ENCODE data around the gene HPCA. TPM values are rescaled to one million over a fixed set of nuclear protein-coding genes. Genes with fewer than 3 reads are reported as not detected.

HPCA gene
- total RNA-seq, 8 experiments from 2014 or later = 0.54 to 22.3 (median 9.0) TPM

GRCh38 chr1:32886828-32887414 lies 630 bp downstream of the HPCA start:
- in situ Hi-C loops (cut with MboI; ENCODE audit: low pct_unique_long_range_greater_than_20kb in 2 of 9, low sequenced_read_pairs in 9 of 9, unreplicated experiment in 9 of 9) = no loop called here
- peak overlapping the region; percentile 31 to 40 (median 32) for H3K4me3 ChIP-seq
- ATAC-seq (replicated peaks in 6 of 8) = peak in 5 of 8 experiments; percentile 43 to 72 (median 55)
- 7 to 75% (median 33%) methylated on average over 2 to 5 of the region's 19 CpGs; no CpG with 5 or more reads in 3 of the 10 experiments for WGBS, 10 experiments
- peaks cover 42 to 50% of the 10 kb centered on the region in 2 donors for H3K4me1 ChIP-seq (replicated peaks in 1 of 2)
- no peak overlapping the region for H3K27ac ChIP-seq

- H3K27ac ChIP-seq = no peak overlapping the region
- 30 to 82% (median 51%) methylated on average over 2 to 8 of the region's 12 CpGs; no CpG with 5 or more reads in 3 of the 10 experiments for WGBS, 10 experiments
- peak overlapping the region in 2 of 5 donors; percentile 4 to 9 for H3K4me3 ChIP-seq
- in situ Hi-C loops (cut with MboI; ENCODE audit: low pct_unique_long_range_greater_than_20kb in 2 of 9, low sequenced_read_pairs in 9 of 9, unreplicated experiment in 9 of 9) = no loop called here
- ATAC-seq (replicated peaks in 6 of 8) = no peak
- H3K4me1 ChIP-seq (replicated peaks in 1 of 2) = peaks cover 44 to 50% of the 10 kb centered on the region in 2 donors
Observed at GRCh38 chr1:32887623-32888022, 1.3 kb downstream of the HPCA start.

GRCh38 chr1:32888134-32888533 lies 1.8 kb downstream of the HPCA start:
- H3K4me3 ChIP-seq = no peak overlapping the region
- 43 to 100% (median 63%) methylated on average over 1 to 3 of the region's 3 CpGs; no CpG with 5 or more reads in 5 of the 10 experiments for WGBS, 10 experiments
- in situ Hi-C loops (cut with MboI; ENCODE audit: low pct_unique_long_range_greater_than_20kb in 2 of 9, low sequenced_read_pairs in 9 of 9, unreplicated experiment in 9 of 9) = no loop called here

GRCh38 chr1:32888677-32889420 lies 2.6 kb downstream of the HPCA start:
- in situ Hi-C loops (cut with MboI; ENCODE audit: low pct_unique_long_range_greater_than_20kb in 2 of 9, low sequenced_read_pairs in 9 of 9, unreplicated experiment in 9 of 9) = no loop called here
- Histone ChIP-seq H3K4me1 (replicated peaks in 1 of 2) (peaks cover 42 to 54% of the 10 kb centered on the region in 2 donors), H3K4me3 (no peak overlapping the region), H3K27ac (no peak overlapping the region)
- 45 to 98% (median 87%) methylated on average over 1 to 20 of the region's 24 CpGs; no CpG with 5 or more reads in 1 of the 10 experiments for WGBS, 10 experiments
- ATAC-seq (replicated peaks in 6 of 8) = no peak

More at GRCh38 chr1:32888134-32888533, 1.8 kb downstream of the HPCA start:
- peaks cover 45 to 55% of the 10 kb centered on the region in 2 donors for H3K4me1 ChIP-seq (replicated peaks in 1 of 2)
- ATAC-seq (replicated peaks in 6 of 8) = no peak
- H3K27ac ChIP-seq = no peak overlapping the region

- in situ Hi-C loops (cut with MboI; ENCODE audit: low pct_unique_long_range_greater_than_20kb in 2 of 9, low sequenced_read_pairs in 9 of 9, unreplicated experiment in 9 of 9) = no loop called here
- 67 to 88% (median 75%) methylated on average over 1 to 3 of the region's 3 CpGs; no CpG with 5 or more reads in 3 of the 10 experiments for WGBS, 10 experiments
- Histone ChIP-seq H3K4me3 (no peak overlapping the region), H3K4me1 (replicated peaks in 1 of 2) (peaks cover 42 to 54% of the 10 kb centered on the region in 2 donors), H3K27ac (no peak overlapping the region)
- ATAC-seq (replicated peaks in 6 of 8) = no peak
Observed at GRCh38 chr1:32889731-32890278, 3.5 kb downstream of the HPCA start.

GRCh38 chr1:32890516-32891240 lies 4.4 kb downstream of the HPCA start:
- ATAC-seq (replicated peaks in 6 of 8) = no peak
- Histone ChIP-seq H3K27ac (no peak overlapping the region), H3K4me3 (no peak overlapping the region), H3K4me1 (replicated peaks in 1 of 2) (peaks cover 40 to 53% of the 10 kb centered on the region in 2 donors)
- in situ Hi-C loops (cut with MboI; ENCODE audit: low pct_unique_long_range_greater_than_20kb in 2 of 9, low sequenced_read_pairs in 9 of 9, unreplicated experiment in 9 of 9) = no loop called here
- 73 to 100% (median 87%) methylated on average over 1 to 7 of the region's 7 CpGs; no CpG with 5 or more reads in 1 of the 10 experiments for WGBS, 10 experiments

GRCh38 chr1:32891241-32891570 lies 4.9 kb downstream of the HPCA start:
- peak in 1 of 8 experiments; percentile 2 for ATAC-seq (replicated peaks in 6 of 8)
- Histone ChIP-seq H3K27ac (no peak overlapping the region), H3K4me3 (no peak overlapping the region), H3K4me1 (replicated peaks in 1 of 2) (peaks cover 40 to 48% of the 10 kb centered on the region in 2 donors)
- WGBS, 10 experiments = 67 to 100% (median 80%) methylated on average over 1 of the region's 1 CpG; no CpG with 5 or more reads in 6 of the 10 experiments
- in situ Hi-C loops (cut with MboI; ENCODE audit: low pct_unique_long_range_greater_than_20kb in 2 of 9, low sequenced_read_pairs in 9 of 9, unreplicated experiment in 9 of 9) = no loop called here

- Histone ChIP-seq H3K4me3 (no peak overlapping the region), H3K27ac (no peak overlapping the region), H3K4me1 (replicated peaks in 1 of 2) (peaks cover 40 to 46% of the 10 kb centered on the region in 2 donors)
- ATAC-seq (replicated peaks in 6 of 8) = no peak
- 83 to 92% (median 87%) methylated on average over 2 to 3 of the region's 3 CpGs; no CpG with 5 or more reads in 6 of the 10 experiments for WGBS, 10 experiments
- in situ Hi-C loops (cut with MboI; ENCODE audit: low pct_unique_long_range_greater_than_20kb in 2 of 9, low sequenced_read_pairs in 9 of 9, unreplicated experiment in 9 of 9) = no loop called here
Observed at GRCh38 chr1:32891630-32892029, 5.3 kb downstream of the HPCA start.

GRCh38 chr1:32892368-32893197 lies 6.3 kb downstream of the HPCA start:
- H3K27ac ChIP-seq = peak overlapping the region; percentile 47 to 49
- 11 to 94% (median 47%) methylated on average over 2 to 16 of the region's 49 CpGs; no CpG with 5 or more reads in 4 of the 10 experiments for WGBS, 10 experiments
- H3K4me3 ChIP-seq = peak overlapping the region; percentile 21 to 37 (median 31)
- in situ Hi-C loops (cut with MboI; ENCODE audit: low pct_unique_long_range_greater_than_20kb in 2 of 9, low sequenced_read_pairs in 9 of 9, unreplicated experiment in 9 of 9) = no loop called here
- peak; percentile 66 to 97 (median 71) for ATAC-seq (replicated peaks in 6 of 8)
- peaks cover 31 to 38% of the 10 kb centered on the region in 2 donors for H3K4me1 ChIP-seq (replicated peaks in 1 of 2)

- in situ Hi-C loops (cut with MboI; ENCODE audit: low pct_unique_long_range_greater_than_20kb in 2 of 9, low sequenced_read_pairs in 9 of 9, unreplicated experiment in 9 of 9) = no loop called here
- H3K4me3 ChIP-seq = peak overlapping the region; percentile 21 to 37 (median 31)
- peak; percentile 66 to 85 (median 81) for ATAC-seq (replicated peaks in 6 of 8)
- H3K4me1 ChIP-seq (replicated peaks in 1 of 2) = peaks cover 29 to 38% of the 10 kb centered on the region in 2 donors
- peak overlapping the region; percentile 47 to 49 for H3K27ac ChIP-seq
- WGBS, 10 experiments = 20% methylated on average over 1 of the region's 58 CpGs; no CpG with 5 or more reads in 9 of the 10 experiments
Observed at GRCh38 chr1:32893198-32894018, 7.1 kb downstream of the HPCA start.

- Histone ChIP-seq H3K27ac (peak overlapping the region; percentile 47 to 49), H3K4me1 (replicated peaks in 1 of 2) (peaks cover 29 to 38% of the 10 kb centered on the region in 2 donors), H3K4me3 (peak overlapping the region in 4 of 5 donors; percentile 26 to 37 (median 31))
- in situ Hi-C loops (cut with MboI; ENCODE audit: low pct_unique_long_range_greater_than_20kb in 2 of 9, low sequenced_read_pairs in 9 of 9, unreplicated experiment in 9 of 9) = no loop called here
- no CpG with 5 or more reads among the region's 8 CpGs for WGBS, 10 experiments
- ATAC-seq (replicated peaks in 6 of 8) = peak in 5 of 8 experiments; percentile 7 to 28 (median 23)
Observed at GRCh38 chr1:32894019-32894600, 7.8 kb downstream of the HPCA start.

Measured in motor neuron (in vitro differentiated cells).